GM19025 (cell line): Measurements from ENCODE around the gene MFSD12.
"Not testable (repeated sequence)": the region's sequence is repeated elsewhere in the genome, so short reads cannot be mapped to it uniquely, and the experiment has no call there.

ENCODE experiments used
- ATAC-seq: cut with Tn5 transposase; IDR thresholded peaks from one replicate; pipeline ENCODE4 v1.9.1; 2021; ENCODE audit warnings: mild to moderate bottlenecking, low read depth, moderate library complexity; ENCODE audit not compliant: unreplicated experiment

MFSD12 gene

DNA sequence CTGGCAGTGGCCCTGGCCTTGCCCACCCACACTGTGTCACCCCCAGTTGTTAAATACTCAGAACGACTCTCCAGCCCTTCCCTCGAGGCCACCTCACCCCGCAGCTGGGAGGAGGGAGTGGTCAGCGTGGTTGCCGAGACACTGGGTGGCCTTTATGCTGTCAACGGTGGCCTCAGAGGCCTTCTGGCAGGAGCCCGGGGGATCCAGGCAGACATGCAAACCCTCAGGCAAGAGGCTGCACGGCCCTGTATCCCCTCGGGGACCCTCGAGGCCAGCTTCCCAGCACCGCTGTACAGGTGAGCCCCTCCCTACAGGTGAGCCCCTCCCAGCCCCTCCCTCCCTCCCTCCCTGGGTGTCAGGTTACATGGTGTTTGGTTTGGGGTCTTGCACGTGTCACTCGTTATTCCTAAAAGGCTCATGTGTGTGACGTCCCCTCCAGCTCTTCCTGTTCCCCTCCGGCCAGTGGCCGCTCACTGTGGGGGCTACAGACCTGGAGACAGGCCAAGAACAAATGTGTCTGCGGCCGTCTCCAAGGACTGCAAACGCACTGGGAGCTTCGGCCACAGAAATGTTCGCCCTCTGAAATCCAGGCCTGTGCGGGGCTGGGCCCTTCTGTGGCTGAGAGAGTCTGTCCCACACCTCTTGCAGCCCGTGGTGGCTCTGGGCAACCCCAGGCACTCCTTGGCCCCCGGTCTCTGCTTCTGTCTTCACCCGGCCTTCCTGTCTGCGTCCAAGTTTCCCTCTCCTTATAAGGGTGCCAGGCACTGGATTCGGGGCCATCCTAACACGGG is 18.2 kb downstream of the MFSD12 start, which contains the start of gene TEKTIP1:
Gene TEKTIP1 (plus strand): TSS at position 210 of the 791 bp plus-strand sequence. CDS start 4 bp downstream, at position 214.
- no peak for ATAC-seq

DNA sequence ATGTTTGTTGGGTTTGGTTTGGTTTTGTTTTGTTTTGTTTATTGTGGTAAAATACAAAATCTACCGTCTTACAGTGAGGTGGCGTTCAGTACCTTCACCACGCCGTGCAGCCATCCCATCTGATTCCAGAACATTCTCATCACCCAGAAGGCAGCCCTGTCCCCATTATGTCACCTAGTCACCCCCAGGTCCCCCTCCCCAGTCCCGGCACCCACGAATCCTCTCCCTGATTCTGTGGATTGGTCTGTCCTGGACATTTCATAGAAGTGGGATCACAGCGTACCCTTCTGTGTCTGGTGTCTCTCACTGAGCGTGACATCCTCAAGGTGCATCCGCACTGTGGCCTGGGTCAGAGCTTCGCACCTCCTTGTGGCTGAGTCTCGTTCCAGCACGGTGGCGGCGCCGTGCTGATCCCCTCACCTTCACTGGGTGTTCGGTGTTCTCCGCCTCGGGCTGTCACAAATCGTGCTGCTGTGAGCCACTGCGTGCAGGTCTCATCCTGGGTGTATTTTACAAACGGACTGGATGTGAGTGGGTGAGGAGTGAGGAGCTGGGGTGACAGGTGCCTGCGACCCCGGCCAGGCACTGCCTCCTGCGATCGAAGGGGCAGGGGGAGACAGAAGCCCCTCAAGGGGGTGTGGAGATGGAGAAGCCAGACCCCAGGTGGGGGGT is 19.0 kb downstream of the MFSD12 start:
- no peak for ATAC-seq

DNA sequence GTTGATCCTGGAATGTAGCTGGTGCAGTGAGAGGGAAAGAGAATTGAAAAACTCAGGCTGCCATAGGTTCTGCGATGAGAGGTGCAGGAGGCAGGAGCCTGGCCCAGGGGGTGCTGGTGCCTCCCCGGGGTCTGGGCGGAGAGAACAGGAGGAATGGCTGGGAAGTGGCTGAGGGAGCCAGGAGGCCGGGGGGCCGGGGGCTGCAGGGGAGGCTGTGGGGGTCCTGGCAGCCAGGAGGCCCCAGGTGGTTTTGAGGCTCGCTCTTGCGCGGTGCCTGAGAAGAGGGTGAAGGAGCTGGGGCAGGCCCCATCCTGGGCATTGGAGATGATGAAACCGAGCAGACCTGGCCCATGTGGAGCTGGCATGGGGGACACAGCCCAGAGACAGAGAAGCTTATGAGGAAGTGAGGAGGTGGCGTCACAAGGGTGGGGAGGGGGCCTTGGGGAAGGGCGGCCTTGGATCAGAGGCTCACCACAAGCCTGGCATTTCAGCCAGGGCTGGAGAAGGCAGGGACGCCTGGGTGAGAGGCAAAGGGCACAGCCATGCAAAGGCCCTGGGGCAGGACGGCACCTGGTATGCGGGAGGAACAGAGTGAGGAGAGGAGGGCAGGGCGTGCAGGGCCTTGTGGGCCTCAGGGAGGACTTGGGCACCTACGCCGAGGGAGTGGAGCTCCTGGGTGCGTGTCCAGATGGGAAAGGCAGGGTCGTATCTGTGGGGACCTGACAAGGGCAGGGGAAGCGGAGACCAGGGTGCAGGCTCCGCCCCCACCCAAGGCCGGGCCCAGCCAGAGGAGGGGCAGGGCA is 19.7 kb downstream of the MFSD12 start:
- no peak for ATAC-seq

DNA sequence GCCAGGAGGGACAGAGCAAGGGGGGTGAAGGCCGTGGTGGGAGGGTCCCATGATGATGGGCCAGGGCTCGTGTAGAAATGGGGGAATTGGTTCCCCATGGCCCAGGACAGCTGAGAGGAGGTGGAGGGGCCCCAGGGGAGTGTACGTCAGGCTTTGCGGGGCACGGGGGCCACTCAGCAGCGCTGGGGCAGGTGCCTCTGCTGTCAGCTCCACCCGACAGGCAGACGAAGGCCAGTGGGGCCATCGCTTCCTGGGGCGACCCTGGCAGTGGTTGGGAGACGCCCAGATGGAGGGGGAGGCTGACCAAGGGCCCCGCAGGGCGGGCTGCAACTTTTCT is 20.3 kb downstream of the MFSD12 start:
- no peak for ATAC-seq

DNA sequence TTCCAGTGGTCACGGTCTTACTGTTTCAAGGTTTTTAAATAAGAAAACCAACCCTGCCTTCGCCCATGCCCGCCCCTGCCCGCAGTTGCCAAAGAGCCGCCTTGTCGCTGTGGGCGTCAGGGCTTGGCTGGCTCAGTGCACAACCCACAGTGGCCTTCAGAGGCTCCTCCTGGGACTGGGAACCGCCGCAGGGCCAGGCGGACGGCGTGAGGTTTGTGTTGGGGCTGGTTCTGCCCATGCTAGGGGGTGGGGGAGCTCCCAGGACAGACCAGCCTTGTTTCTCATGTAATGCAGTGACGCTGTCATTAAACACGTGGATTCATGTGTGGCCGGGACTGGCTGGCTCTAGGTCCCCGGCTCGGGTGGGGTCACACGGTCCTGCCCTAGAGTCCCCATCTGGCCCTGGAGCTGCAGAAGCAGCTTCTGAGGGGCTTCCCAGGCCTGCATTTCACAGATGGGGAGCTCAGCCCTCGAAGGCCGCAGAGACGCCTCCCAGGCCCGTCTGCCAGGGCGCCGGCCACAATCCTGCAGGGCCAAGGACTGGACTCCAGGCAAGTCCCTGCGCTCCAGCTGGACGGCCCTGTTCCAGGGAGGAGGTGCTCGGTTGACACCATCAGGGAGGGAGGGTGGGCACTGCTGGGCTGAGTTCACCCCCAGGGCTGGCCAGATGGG is 20.8 kb downstream of the MFSD12 start:
- no peak for ATAC-seq

DNA sequence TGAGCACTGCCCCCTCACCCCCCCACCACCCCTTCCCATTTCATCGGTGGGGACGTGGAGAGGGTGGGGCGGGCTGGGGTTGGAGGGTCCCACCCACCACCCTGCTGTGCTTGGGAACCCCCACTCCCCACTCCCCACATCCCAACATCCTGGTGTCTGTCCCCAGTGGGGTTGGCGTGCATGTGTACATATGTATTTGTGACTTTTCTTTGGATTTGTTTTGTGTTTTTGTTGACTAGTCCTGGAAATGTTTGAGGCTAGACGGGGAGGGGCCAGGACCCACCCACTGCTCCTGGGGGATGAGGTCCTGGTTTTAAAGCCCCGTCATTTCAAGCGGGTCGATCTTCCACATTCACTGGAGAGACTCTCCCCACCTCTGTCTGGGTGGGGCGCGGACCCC is 21.4 kb downstream of the MFSD12 start:
- no peak for ATAC-seq

DNA sequence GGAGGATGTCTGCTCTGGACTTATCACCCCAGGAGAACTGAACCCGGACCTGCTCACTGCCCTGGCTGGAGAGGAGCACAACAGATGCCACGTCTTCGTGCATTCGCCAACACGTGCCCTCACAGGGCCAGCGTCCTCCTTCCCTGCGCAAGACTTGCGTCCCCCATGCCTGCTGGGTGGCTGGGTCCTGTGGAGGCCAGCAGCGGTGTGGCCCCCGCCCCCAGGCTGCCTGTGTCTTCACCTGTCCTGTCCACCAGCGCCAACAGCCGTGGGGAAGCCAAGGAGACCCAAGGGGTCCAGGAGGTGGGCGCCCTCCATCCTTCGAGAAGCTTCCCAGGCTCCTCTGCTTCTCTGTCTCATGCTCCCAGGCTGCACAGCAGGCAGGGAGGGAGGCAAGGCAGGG is 21.8 kb downstream of the MFSD12 start:
- ATAC-seq = no peak

DNA sequence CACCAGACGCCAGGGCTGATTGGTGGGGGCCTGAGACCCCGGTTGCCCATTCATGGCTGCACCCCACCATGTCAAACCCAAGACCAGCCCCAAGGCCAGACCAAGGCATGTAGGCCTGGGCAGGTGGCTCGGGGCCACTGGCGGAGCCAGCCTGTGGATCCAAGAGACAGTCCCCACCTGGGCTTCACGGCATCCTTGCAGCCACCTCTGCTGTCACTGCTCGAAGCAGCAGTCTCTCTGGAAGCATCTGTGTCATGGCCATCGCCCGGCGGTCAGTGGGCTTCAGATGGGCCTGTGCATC is 22.2 kb downstream of the MFSD12 start:
- no peak for ATAC-seq

DNA sequence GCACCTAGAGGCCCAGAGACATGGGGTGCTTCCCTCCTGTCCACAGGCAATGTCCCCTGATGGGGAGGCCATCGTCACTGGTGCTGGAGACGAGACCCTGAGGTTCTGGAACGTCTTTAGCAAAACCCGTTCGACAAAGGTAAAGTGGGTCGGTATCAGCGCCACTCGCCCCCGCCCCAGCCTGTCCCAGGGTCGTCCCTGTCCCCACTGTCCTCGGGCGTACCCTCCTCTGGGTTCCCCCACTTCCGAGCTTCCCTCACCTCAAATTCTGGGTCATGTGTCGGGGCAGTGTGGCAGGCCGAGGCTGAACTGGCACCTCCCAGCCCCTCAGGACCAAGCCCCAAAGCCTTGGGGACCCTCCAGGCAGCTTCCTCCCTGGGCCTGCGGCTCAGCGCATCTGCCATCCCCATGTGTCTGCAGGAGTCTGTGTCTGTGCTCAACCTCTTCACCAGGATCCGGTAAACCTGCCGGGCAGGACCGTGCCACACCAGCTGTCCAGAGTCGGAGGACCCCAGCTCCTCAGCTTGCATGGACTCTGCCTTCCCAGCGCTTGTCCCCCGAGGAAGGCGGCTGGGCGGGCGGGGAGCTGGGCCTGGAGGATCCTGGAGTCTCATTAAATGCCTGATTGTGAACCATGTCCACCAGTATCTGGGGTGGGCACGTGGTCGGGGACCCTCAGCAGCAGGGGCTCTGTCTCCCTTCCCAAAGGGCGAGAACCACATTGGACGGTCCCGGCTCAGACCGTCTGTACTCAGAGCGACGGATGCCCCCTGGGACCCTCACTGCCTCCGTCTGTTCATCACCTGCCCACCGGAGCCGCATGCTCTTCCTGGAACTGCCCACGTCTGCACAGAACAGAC is 22.8 kb downstream of the MFSD12 start:
- no peak for ATAC-seq

DNA sequence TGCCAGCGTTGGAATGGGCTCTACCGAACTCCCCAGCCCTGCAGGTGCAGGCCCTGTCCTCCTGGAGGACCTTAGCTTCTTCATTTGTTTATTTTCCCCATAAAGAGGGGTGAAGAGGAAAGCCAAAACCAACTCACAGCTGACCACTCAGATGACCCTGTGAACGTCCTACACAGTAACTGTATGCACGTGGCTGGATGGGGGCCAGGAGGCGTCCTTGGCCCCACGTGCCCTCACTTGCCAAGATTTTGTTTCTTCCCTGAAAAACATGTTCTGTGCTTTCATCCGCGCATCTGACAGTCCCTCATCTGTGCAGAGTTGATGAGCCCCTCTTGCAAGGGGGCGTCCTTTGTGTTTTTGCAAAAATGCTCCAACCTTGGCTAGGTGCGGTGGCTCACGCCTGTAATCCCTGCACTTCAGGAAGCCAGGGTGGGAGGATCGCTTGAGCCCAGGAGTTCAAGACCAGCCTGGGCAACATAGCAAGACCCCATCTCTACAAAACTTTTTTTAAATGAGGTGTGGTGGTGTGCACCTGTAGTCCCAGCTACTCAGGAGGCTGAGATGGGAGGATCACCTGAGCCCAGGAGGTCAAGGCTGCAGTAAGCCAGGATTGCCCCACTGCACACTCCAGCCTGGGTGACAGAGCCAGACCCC is 23.7 kb downstream of the MFSD12 start:
- ATAC-seq = no peak

DNA sequence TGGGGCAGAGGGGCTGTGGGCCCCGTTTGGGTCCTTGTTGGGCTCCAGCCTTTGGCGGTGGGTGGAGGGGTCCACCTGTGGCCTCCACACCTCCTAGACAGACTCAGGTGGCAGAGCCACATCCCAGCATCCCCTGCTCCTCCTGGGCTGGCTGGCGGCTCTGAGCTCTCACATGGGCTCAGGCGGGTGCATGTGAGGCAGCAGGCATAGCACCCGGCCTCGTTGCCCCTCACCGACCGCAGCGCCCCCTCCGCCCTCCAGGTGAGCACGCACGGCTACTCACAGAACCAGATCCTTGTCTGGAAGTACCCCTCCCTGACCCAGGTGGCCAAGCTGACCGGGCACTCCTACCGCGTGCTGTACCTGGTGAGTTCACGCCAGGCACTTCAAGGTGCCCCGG is 24.4 kb downstream of the MFSD12 start:
- no peak for ATAC-seq

DNA sequence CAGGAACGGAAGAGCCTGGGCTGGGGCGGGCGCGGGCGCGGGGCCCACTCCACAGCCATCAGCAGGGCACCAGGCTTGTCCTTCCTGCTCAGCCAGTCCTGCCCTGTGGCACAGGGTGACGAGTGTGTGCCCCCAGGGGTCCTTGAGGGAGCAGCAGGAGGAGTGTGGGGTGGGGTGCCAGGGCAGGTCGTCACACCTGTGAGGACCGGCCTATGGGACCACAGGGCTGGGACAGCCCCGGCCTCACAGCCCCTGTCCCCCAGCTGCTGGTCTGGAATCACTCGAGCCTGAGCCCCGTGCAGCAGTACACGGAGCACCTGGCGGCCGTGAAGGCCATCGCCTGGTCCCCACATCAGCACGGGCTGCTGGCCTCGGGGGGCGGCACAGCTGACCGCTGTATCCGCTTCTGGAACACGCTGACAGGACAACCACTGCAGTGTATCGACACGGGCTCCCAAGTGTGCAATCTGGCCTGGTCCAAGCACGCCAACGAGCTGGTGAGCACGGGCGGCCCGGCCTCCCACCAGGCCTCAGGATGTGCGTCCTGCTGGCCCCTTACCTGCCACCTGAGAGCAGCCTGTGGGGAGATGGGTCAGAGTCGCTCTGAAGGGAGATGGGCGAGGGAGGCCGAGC is 25.1 kb downstream of the MFSD12 start:
- ATAC-seq = no peak

DNA sequence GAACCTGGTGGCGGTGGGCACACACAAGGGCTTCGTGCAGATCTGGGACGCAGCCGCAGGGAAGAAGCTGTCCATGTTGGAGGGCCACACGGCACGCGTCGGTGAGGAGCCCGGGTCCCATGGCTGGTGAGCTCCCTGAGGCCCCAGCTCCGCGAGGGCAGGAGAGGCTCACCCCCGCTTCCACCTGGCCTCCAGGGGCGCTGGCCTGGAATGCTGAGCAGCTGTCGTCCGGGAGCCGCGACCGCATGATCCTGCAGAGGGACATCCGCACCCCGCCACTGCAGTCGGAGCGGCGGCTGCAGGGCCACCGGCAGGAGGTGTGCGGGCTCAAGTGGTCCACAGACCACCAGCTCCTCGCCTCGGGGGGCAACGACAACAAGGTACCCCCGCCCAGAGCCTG is 25.7 kb downstream of the MFSD12 start:
- no peak for ATAC-seq

DNA sequence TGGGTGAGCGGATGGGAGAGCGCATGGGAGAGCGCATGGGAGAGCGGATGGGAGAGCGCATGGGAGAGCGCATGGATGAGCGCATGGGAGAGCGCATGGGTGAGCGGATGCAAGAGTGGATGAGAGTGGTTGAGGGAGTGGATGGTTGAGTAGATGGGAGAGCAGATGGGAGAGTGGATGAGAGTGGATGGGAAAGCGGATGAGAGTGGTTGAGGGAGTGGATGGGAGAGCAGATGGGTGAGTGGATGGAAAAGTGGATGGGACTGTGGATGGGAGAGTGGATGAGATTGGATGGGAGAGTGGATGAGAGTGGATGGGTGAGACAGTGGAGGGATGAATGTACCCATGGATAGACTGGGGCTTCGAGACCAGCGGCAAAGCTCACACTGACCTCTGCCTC is 27.0 kb downstream of the MFSD12 start:
- no peak for ATAC-seq

DNA sequence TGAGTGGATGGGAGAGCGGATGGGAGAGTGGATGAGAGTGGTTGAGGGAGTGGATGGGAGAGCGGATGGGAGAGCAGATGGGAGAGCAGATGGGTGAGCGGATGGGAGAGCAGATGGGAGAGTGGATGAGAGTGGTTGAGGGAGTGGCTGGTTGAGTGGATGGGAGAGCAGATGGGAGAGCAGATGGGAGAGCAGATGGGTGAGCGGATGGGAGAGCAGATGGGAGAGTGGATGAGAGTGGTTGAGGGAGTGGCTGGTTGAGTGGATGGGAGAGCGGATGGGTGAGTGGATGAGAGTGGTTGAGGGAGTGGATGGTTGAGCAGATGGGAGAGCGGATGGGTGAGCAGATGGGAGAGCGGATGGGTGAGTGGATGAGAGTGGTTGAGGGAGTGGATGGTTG is 28.1 kb downstream of the MFSD12 start:
- ATAC-seq = not testable (repeated sequence)

DNA sequence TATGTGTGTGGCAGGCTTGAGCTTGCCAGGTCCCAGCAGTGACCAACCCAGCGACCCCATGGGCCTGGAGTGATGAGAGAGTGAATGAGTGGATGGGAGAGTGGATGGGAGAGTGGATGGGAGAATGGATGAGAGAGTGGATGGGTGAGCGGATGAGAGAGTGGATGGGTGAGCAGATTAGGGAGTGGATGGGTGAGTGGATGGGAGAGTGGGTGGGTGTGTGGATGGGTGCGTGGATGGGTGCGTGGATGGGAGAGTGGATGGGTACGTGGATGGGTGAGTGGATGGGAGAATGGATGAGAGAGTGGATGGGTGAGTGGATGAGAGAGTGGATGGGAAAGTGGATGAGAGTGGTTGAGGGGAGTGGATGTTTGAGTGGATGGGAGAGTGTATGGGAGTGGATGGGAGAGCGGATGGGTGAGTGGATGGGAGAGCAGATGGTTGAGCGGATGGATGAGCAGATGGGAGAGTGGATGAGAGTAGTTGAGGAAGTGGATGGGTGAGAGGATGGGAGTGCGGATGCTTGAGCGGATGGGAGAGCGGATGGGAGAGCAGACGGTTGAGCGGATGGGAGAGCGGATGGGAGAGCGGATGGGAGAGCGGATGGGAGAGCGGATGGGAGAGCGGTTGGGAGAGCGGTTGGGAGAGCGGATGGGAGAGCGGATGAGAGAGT is 28.7 kb downstream of the MFSD12 start:
- no peak for ATAC-seq

DNA sequence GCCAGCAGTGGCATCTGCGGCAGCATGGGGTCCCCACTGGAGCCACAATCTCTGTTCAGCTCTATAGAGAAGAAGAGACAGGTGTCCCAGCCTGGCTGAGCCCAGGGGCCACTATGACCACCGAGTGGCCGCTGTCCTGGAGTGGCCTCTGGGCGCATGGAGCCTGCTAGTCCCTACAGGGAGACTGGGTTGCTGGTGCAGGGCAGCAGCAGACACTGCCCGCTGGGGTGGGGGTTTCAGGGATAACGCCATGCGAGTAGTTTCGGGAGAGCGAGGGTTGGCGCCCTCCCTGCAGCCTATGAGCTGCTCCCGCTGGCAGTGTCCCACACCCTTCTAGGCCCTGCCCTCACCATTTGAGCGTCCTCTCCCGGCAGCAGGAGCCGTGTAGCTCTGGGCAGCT is 29.3 kb downstream of the MFSD12 start:
- no peak for ATAC-seq

DNA sequence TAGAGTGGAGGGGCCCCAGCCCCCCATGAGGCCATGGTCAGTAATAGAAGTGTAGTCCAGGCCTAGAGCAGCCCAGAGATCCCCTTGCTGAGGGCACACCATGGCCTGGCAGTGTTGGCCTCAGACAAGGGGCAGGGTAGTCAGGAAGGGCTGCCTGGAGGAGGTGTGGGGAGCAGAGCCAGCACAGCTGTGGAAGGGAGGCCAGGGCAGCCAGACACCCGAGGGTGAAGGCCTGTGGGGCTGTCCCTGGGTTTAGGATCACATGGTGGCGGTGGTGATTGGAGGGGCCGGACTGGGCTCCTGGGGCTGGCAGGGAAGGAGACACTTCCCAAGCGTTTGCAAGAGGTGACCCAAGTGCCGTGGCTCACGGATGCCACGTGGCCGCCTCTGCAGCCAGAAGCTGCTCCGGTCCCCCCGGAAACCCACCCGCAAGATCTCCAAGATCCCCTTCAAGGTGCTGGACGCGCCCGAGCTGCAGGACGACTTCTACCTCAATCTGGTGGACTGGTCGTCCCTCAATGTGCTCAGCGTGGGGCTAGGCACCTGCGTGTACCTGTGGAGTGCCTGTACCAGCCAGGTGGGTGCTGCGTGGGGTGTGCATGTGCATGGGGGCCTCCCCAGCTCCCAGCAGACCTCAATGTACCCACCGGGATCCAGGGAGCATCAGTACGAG is 30.0 kb downstream of the MFSD12 start:
- no peak for ATAC-seq
